Stimulated activated CD8-positive, alpha-beta memory T cell treated with anti-CD3 and anti-CD28 coated beads, Interleukin-4, amount 100 ng/mL, for 24 hours (primary cell): ENCODE data around the gene MED12L.

Experiments used
- DNase-seq: peaks from one replicate; pipeline ENCODE4 v3.0.0-alpha.2; 2020; ENCODE audit warnings: low read depth

The MED12L gene

DNA sequence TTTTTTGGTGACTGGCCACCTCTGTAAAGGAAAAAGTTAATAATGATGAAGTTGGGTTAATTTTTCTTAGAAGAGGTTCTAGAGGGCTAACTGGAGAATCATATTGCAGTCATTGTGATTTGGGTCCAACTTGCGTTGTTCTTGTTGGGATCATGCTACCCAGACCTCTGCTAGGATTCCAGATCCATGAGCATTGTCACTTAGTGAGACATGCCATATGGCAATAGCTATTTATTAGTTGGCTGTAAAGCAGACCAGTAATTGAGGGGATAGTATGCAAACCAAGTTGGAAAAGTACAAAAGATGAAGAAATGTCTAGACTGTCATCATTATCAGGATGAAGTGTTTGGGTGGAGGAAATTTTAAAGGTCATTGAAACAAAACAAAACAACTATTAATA, 329.8 kb downstream of the MED12L start:
- DNase-seq, result no peak

DNA sequence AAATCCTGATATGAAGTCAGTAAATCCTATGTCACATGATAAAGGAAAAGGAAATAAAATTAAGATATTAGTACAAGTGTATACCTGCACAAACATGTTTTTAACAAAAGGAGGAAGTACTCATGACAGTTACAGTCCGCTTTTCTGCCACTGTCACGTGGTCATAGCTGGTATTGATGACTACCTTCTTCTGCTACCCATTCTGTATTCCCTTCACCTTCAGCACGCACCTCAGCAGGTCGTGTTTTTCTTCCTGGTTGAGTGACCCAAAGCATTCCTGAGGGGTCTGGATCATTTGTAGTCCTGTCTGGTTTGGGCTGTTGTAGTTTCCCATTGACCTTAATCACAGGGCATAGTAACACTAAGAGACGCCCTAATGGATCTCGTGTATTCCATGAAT, 334.3 kb downstream of the MED12L start:
- DNase-seq, result no peak

DNA sequence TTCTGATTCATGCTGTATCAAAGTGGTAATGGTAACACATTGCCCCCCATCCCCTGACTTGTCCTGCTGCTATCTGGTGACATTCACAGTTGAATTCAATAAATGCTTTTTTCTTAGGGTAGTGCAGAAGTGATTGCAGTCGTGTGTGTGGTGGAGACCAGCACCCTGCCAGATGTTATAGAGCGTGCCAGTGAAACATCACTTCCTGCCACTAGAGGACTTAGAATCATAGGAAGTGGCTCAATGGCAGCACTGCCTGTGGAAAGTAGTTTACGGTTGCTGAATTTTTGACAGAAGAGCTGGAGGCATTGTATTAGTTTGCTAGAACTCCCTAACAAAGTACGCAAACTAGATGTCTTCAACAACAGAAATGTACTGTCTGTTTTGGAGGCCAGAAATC, 336.5 kb downstream of the MED12L start:
- DNase-seq, result no peak

DNA sequence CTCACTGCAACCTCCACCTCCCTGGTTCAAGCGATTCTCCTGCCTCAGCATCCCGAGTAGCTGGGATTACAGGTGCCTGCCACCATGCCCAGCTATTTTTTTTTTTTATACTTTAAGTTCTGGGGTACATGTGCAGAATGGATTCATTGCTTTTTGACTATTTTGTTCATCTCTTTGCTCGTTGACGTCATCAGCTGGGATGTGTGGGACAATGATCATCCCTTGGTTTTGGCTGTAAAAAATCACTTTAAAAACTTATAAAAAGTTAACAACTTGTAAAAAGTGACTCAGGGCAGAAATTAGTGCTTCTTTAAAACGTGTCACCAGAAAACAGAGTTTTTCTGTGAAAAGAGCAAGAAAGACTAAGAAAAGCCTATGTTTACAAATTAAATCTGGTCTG, 337.6 kb downstream of the MED12L start:
- DNase-seq, result no peak

DNA sequence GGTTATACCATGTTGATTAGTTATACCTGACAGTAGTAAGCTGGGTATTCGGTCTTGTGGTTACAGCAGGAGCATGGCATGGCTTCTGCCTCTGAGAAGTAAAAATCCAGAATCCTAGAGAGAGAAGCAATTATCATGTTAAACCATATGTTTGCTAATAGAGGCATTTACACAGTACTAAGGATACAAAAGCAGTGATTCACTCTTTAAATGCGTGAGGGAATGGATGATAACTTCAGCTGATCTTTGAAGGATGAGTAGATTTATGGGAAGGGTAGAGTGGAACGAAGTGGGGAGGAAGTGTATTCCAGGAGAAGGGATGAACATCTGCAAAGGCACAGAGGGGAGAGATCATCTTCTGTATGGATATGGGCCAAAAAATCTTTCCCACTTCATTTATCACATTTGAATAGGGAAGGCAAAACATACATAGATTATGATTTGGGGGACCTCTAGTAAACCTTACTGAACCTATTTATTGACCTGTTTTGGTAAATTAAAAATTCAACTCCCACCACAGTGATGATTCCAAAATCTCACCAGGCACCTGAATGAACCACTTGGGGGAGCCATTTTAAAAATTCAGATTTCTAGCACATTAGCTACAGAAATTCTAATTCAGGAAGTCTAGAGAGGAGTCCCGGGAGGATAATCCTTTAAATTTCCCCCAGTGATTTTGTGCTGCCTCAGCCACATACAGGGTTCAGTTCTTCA, 340.3 kb downstream of the MED12L start:
- no peak for DNase-seq

DNA sequence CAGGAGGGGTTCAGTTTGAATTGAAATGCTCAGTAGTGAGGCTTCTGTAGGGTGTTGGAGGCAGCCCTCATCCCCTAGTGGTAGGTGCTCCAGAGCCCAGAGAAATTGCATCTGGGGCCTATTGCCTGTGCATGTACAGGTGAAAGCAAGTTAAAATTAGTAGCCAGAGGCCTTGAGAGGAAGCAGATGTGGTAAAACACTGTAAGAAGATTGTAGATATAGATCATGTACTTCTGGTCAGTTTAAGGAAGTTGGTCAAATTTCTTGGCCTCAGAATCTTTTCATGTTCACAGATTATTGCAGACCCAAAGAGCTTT, 340.8 kb downstream of the MED12L start:
- DNase-seq, result no peak

DNA sequence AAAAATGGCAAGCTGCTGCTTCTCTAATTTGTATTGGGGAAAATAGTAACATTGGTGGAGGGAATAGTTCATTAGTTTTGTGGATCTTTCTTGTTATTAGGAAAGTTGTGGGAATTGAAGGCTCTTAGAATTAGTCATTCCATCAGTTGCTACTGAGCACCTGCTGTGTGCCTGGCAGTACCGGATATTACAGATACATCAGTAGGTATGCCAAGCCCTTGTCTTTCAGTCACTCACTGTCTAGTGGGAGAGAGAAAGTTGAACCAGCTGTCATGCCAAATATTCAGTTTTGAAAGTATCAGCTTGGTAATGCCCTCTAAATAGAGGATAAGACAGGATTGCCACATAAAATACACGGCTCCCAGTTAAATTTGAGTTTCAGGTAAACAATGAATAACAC, 342.9 kb downstream of the MED12L start:
- DNase-seq, result no peak

DNA sequence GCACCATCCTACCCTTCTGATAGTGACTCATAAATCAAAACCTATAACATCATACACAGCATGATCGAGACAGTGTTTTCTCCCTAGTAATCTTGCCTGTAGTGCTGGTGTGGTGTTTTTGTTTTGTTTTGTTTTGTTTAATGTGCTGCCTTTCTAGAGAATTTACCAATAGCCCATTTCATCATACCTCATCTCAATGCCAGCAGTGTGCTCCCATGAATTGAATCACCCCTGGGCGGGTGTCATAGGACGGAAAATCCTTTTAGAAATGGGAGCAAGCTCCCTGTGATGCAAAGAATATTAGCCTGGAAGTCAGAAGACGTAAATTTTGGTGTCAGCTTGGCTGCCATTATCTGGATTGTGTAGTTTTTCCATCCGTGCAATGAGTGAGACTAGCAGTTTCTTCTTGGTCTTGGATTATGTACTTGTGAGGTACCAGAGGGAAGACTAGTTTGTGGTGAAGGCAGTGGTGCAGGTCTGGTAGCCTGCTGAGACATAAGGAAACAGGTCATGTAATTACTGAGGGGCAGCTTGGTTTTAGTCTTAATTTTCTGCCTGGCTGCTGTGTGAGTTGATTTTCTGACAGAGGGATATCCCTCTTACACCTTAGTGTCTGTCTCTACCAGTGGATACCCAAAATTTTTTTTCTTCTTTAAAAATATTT, 345.5 kb downstream of the MED12L start:
- DNase-seq, result no peak

DNA sequence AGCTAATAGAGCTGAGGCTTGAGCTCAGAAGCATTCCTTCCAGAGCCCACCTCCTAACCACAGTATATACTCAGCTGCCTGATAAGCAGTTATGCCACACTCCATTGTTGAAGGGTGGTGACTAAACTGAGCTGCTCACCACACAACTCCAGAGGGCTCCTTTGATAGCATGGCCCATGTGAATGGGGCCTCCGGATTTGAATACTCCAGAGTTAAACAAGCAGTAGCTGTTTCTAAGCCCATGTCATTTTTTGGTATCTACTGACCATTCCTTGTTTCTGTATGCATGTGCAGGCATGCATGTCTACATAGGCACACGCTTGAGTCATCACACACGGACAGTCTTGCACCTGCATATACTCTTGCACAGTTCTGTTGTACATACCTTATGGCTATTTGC, 346.5 kb downstream of the MED12L start:
- DNase-seq, result no peak

DNA sequence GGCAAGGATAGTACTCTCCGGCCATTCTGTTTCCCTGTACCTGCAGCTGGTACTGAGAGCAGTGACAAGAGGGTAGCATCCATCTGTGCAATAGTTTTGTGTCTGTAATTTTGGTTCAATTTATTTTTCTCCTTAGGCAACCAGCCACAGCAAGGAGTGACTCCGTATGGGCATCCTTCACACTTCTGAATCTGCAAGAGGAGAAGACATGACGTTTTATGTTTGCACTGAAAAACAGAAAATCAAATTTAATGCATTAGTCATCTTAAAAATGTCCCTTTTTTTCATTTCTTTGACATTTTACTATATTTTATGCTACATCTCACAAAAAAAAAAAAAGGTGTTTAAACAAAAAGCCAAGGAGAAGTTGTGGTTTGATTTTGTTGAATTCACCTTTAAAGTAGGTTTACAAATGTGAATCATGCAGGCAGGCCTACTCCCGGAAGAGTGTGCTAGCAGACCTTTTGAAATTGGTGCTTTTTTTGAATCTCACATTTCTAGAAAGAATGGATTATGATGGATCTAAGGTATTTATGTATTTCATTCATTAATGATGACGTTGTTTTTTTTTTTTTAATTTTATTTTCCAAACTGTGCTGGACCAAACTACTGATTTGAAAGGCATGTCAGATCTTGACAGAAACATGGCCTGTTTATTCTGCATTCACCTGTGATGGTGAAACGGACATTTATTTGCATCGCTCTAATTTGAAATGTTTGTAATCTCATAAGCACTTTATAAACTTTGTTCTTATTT, 347.3 kb downstream of the MED12L start:
- DNase-seq, result no peak

DNA sequence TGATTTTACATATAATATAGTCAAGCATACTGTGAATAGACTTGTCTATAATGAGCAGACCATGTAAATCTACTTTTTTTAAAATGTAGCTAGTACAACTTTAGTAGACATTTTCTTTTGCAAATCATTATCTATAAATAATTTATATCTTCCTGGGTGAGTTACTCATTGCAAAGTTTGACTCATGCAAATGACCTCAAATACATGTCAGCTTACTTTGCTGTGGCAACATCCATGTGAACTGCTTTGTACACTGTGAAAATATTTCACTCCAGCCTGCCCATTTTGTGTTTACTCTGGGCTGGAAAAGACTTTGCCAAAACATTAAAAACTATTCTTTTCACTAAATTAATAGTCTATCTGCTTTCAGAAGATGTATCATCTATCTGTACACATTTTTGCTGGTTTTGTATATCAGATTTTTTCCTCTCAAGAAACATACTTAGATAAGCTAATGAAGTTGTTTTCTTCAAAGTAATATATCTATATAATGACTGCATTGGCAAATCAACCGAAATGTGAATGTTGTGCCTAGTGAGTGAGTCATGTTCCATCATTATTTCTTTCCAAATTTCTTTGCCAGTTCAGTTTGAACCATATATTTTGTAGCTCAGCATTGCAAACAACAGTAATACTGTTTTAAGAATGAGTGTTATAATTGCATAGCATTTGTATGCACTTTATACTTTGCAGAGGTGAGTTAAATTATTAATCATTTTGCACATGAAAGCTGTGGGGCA, 348.9 kb downstream of the MED12L start:
- no peak for DNase-seq

DNA sequence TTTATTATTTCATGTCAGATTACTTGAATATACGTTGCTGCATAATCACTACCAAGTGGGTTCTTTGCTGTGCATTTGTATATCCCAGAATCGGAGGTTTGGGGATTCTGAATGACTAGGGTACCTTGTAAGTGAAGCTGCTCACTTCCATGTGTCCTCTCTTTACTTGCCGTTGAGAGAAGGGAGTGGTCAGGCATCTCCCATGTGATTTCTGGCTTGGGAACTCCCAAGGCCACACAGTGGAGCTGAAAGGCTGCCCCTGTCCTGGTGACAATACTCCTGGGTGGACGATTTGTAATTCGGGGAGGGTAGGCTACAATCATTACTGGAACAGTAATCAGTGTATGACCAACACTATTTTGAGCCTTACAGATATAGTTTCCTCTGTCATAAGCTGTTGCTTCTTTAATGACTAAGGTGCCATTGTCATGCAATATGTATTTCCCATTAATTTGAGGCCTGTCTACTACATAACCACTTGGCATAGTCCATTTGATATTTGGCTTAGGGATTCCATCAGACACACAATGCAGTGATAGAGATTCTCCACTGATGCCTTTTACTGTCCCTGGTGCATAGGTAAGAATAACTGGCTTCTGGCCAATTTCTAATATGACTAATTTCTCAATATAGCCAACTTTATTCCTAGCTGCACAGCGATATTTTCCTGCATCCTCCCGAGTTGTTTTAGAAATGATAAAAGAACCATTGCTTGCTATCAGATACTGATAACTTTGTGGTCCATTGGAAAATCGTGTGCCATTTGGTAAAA, 351.4 kb downstream of the MED12L start:
- no peak for DNase-seq

DNA sequence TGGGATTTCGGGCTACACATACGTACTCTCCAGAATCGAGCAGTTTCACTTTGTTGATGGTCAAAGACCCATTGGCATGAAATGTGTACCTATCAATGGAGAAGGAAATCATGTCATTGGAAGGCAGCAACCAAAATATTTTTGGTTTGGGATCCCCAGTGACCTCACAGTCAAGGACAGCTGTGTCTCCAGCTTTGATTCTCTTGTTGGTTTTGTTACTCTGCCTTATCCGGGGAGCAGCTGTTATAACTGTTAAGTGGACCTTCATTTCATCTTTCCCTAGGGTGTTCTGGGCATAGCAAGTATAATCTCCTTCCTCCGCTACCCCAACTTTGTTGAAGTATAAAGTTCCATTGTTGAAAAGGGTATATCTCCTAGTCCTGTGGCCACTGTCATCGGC, 352.4 kb downstream of the MED12L start:
- no peak for DNase-seq

DNA sequence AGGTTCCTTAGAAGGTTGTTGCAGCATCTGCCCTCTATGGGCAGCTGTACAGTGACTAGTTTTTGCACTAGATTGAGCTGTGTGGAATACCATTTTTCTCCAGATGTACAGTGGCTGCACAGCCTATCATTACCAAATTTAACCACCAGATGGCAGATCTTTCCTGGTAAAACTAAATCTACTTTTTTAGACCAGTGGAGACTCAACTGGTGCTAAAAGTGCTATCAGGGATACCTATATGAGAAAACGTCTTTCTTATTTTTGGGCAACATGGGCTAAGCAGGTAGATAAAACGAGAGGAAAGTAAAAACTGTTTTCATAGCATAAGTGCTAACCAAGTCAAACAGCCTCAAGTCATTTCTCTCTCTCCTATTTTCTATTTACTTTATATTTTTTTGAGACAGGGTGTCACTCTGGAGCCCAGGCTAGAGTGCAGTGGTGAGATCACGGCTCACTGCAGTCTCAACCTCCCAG, 354.2 kb downstream of the MED12L start:
- DNase-seq, result no peak

DNA sequence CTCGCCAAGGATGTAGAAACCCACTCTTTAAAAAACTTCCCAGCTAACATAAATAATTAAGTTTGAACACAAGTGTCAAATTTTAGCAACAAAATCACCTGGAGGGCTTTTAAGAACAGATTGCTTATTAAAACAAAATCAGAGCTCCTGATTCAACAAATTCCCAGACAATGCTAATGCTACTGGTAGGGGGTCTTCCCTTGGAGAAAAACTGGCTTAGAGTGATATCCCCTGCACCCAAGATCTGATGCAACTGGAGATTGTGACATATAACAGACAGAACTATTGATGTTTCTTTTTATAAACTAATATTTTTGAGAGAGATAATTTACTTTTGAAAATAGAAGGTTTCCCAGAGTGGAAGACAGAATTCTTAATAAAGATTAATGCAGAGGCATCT, 355.5 kb downstream of the MED12L start:
- no peak for DNase-seq

DNA sequence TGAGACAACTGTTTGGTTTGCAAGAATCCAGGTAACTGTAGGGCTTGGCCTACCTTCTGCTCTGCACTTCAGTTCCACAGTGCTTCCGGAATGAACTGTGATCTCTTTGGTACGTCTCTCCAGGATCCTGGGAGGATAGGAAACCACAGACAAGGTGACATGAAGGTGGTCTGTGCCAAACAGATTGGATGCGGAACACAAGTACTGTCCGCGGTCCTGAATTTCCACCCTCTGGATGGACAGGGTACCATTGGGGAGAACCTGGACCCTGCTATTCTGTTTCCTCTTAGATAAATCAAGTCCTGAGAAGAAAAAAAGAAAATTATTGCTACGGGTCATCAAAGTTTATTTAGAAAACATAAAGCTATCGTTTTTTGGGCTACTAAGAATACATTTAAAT, 358.1 kb downstream of the MED12L start:
- DNase-seq, result no peak

DNA sequence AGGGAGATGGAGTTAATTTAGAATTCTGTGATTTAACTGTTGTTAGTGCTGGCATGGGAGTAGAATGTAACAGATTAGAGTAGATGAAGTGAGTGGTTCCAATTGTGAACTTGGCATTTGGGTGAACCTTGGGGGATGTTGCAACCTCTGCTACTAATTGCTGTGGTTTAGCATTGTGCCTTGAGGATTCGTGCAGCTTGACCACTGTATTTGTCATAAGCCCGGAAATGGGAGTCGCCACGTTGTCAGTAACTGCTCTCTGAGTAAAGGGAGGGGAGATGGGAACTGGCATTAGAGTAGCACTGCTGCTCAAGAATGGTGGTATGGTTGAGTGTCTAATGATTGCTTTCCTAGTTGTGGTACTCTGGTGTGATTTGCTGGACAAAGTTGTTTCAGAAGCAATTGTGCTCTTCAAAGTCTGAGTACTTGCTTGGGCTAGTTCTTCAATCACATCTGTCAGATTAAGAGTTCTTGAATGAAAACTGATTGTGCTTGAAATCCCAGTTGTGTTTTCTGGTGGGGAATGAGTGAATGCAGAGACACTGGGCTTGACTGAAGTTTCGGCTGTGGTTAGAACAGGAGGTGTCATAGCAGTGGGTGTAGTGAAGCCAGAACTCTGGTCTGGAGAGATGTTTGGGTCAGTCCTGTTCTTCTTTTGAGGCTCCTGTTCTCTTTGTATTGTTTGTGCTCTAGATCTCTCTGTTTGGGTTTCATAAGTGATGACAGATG, 360.0 kb downstream of the MED12L start:
- no peak for DNase-seq

DNA sequence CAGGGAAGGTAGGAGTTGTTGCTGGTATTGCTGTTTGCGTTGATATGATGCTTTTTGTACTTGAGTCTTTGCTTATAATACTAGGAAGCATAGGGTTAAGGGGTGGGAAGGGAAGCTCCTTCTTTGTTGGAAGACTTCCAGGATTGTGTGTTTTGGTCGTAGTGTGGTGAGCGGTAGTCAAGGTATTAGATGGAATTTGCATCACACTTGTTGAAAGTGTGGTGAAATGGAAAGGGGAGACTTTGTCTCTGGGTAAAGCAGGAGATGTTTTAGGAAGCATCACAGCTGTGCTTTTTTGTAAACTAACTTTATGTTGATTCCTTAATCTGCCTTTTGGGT, 360.5 kb downstream of the MED12L start:
- DNase-seq, result no peak

DNA sequence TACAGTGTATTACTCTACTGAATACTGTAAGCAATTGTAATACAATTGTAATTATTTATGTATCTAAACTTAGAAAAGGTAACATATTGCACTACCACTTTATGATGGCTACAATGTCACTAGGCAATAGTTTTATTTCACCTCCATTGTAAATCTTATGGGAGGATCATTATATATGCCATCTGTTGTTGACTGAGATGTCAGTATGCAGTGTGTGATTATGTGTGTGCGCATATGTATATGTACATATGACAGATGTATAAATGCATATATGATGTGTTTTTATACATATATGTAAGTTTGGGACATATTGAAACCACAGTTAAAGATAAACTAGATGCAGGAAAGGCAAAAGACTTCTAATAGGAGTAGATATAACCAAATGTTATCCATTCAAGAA, 366.9 kb downstream of the MED12L start:
- DNase-seq, result no peak

DNA sequence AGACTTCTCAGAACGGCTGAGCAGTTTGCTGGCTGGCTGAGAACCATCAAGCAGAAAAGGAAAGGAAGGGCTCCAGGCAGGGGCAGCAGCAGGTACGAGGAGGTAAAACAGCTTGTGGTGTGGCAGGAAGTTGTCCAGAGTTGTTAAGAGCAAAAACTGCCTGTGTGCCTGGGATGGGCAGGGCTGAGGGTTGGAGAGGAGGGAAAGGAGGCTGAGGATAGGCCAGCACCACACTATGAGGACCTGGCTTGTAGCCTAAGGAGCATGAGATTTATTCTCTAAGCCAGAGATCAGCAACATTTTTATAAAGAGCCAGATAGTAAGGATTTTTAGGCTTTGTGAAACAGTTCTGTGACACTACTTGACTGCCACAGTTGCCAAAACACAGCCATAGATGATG, 367.4 kb downstream of the MED12L start:
- DNase-seq, result no peak

DNA sequence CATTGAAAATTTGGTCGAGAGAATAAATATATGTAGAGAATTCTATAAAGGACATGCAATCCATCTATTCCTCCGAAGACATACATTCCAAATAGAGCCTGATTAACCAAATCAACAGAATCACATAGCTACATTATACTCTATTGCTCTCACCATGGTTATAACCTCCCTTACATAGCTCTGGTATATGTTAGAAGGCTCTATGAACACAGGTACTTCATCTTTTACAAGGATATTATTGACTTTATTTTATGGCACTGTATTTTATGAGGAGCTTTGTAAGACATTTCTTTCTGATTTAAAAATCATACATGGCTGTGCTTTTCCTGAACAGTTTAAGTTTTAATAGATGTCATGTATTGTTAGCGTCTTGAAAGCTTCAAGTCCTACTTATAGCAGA, 370.6 kb downstream of the MED12L start:
- no peak for DNase-seq
